CD4-positive, alpha-beta T cell treated with Interleukin-17A for 1 hour (primary cell): ENCODE measurements around the gene RAX2.
"Not testable (repeated sequence)": the region's sequence is repeated elsewhere in the genome, so short reads cannot be mapped to it uniquely, and the experiment has no call there.

Experiments used
- DNase-seq: peaks from one replicate; pipeline ENCODE4 v3.0.0-alpha.2; 2020

Gene RAX2

DNA sequence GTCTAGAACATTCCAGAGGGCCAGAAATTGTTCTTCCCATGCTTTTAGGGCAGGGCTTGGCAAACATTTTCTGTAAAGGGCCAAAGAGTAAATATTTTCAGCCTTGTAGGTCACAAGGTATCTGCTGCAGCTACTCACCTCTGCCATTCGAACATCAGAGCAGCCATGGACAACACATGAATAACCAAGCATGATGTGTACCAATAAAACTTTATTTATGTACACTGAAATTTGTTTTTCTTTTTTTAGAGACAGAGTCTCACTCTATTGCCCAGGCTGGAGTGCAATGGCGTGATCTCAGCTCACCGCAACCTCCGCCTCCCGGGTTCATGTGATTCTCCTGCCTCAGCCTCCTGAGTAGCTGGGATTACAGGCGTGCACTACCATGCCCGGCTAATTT, 14.3 kb downstream of the RAX2 start:
- DNase-seq = not testable (repeated sequence)

DNA sequence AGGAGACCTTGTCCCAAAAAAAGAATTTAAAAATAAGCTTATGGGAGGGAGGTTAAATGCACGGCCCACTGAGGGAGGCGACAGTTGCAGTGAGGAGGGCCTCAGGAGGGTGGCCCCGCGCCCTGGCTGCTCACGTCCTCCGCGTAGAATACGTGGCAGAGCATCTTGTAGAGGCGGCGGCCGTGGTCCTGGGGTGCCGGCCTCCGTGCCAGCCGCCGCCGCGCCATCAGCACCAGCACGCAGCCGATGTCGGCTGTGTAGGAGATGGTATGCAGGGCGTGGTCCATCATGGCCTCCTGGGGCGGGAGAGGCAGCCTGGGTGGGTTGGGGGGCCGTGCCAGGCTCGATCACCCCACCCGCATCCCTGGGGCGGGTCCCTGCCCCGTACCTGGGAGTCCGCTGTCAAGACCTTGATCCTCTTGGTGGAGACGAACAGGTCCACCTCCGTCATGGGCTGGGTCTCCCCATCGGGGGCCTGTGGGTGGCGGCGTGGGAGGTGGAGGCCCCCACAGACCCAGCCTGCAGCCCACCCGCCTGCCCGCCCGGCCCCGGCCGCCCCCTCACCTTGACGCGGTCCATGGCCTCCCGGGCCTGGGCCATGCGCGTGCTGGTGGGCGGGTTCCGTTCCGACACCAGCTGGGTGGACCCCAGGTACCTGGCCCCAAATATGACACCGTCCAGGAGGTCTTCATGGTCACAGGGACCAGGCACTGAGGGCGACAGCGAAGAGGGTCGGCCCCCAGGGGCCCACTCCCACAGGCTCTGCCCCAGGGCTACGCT, 18.2 kb downstream of the RAX2 start:
- no peak for DNase-seq

DNA sequence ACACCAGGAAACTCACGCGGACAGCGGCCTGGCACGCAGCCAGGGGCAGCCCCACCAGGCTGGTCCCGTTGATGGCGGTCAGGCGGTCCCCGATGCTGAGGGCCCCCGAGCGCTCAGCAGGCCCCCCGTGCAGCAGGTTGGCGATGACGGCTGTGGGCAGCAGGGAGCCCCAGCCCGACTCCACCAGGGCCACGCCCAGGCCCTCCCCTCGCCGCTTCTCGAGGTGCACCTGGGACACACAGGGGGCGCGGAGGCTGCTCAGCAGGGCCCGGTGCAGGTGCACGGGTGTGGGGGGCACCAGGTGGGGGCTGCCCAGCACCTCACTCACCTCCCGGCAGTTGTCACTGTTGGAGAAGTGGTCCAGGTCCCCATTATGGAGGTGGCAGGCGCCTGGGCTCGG, 19.5 kb downstream of the RAX2 start:
- DNase-seq = no peak

DNA sequence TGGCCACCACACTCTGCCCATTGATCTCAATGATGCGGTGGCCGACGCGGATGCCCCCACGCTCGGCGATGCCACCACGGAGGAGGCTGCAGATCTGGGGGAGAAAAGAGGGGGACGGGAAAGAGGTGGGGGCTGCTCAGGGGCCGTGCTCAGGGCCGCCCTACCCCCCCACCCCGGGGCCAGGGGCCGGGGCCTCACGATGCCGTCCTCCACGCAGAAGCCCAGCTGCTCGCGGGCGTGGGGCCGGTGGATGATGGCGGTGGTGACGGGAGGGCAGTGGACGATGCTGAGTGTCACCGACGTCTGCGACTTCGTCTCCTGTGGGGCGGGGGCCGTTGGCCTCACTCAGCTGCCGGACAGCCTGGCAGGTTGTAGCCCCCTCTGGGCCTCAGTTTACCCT, 20.8 kb downstream of the RAX2 start:
- DNase-seq = no peak

DNA sequence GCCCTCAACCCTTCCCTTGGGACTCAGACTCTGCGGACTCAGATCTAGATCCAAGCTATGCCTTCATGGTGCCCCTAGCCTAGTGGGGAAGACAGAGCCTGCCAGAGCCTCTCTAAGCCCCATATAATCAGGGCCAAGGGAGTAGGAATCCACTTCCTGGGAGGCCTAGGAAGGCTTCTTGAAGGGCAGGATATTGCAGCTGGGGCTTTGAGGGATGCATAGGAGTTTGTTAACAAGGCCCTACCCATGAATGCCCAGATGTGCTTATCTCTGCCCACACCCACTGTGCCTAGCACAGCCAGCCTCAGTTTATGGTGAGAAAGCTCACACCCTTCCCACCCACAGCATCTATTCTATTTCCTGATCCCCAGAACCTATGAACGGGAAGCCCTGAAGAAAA, 21.8 kb downstream of the RAX2 start:
- DNase-seq = no peak

DNA sequence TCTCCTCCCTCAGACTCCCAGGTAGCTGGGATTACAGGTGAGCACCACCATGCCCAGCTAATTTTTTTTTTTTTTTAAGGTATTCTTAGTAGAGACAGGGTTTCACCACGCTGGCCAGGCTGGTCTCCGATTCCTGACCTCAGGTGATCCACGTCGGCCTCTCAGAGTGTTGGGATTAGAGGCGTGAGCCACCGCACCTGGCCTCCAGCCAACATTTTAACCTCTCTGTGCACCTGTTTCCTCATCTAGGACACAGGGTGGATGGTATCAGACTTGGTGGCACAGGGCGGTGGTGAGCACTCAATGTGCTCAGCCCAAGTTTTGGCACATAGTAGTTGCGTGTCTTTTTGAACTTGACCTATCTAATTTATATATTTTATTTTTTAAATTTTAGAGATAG, 23.1 kb downstream of the RAX2 start:
- DNase-seq = no peak

DNA sequence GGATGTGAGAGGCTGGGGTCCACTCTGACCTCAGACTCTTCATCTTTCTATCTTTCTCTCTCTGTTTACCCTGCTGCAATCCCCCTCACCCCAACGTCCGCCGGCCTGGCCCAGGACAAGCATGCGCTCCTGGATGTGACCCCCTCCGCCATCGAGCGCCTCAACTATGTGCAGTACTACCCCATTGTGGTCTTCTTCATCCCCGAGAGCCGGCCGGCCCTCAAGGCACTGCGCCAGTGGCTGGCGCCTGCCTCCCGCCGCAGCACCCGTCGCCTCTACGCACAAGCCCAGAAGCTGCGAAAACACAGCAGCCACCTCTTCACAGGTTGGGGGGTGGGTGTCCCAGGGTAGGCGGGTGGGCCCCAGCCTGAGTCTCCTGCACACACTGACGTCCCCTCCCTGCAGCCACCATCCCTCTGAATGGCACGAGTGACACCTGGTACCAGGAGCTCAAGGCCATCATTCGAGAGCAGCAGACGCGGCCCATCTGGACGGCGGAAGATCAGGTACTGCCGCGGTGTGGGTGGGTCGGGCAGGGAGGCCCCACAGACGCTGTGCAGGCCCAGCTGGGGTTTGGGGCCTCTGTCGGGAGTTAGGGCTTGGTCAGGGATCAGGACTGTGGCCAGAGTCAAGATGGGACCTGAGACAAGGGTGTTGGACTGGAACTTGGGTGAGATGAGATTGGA, 25.5 kb downstream of the RAX2 start:
- DNase-seq = no peak

DNA sequence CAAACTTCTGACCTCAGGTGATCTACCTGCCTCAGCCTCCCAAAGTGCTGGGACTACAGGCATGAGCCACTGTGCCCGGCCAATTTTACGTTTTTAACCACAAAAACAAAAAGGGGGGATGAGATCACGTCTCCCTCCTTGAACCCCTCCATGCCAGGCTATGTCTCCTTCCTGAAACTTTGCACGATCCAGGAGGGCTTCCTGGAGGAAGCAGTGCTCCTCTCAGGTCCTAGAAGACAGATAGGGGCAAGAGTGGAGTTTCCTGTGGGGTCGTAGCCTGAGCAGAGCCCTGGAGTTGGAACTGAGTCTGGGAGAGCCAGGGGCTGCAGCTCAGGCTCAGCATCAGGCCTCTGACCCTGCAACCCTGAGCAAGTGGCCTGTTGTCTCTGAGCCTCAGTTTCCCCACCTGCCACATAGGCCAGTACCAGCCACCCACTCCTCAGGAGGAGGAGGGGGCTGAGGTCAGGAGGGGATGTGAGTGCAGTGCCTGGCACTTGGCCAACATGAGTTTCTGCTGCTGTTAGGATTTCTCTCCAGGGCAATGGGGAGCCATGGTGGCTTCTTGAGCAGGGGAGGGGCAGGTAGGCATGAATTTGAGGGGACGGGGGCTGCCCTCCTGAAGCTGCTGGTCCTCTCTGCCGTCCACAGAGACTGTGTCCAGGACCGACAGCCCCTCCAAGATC, 26.5 kb downstream of the RAX2 start:
- DNase-seq = no peak

DNA sequence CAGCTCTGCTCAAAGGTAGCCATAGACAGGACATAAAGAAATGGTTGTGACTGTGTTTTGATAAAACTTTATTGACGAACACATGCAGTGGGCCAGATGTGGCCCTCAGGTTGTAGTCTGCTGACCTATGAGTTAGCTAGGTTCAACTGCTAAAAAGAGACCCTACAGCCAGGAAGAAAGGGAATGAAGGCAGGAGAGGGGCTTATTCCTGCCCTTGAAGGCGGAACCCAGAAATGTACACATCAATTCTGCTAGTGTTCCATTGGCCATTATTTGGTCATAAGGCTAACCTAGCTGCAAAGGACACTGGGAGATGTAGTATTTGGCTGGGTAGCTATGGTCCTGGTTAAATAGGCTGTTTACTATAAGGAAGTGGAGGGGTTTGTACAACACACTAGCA, 28.5 kb downstream of the RAX2 start:
- DNase-seq = no peak

DNA sequence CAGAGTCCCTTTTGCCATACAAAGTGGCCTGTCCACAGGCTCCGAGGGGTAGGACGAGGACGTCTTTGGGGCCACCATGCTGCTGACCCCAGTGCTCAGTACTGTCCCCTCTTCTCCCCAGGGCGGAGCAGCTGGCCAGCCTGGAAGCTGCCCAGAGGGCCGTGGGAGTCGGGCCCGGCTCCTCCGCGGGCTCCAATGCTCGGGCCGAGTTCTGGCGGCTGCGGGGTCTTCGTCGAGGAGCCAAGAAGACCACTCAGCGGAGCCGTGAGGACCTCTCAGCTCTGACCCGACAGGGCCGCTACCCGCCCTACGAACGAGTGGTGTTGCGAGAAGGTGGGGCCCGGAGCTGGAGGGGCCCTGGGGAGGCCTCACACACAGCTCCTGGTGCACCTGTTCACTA, 31.6 kb downstream of the RAX2 start:
- no peak for DNase-seq

DNA sequence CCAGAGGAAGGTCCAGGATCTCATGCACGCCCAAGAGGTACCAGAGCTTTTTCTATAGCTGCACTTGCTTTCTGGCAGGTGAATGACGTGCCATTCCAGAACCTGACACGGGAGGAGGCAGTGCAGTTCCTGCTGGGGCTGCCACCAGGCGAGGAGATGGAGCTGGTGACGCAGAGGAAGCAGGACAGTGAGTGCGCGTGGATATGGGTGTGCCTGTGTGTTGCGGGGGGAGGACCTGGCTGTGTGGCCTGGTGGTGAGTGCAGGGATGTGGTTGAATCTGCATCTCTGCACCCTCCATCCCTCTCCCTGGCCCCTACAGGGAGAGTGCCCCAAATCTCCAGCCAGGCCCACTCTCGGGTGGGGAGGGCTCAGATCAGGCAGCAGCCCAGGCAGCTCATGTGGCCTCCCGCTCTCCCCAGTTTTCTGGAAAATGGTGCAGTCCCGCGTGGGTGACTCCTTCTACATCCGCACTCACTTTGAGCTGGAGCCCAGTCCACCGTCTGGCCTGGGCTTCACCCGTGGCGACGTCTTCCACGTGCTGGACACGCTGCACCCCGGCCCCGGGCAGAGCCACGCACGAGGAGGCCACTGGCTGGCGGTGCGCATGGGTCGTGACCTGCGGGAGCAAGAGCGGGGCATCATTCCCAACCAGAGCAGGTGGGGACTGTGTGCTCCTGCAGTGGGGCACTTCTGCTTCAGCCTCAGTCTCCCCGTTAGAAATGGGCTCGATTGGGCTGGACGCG, 33.4 kb downstream of the RAX2 start:
- no peak for DNase-seq

DNA sequence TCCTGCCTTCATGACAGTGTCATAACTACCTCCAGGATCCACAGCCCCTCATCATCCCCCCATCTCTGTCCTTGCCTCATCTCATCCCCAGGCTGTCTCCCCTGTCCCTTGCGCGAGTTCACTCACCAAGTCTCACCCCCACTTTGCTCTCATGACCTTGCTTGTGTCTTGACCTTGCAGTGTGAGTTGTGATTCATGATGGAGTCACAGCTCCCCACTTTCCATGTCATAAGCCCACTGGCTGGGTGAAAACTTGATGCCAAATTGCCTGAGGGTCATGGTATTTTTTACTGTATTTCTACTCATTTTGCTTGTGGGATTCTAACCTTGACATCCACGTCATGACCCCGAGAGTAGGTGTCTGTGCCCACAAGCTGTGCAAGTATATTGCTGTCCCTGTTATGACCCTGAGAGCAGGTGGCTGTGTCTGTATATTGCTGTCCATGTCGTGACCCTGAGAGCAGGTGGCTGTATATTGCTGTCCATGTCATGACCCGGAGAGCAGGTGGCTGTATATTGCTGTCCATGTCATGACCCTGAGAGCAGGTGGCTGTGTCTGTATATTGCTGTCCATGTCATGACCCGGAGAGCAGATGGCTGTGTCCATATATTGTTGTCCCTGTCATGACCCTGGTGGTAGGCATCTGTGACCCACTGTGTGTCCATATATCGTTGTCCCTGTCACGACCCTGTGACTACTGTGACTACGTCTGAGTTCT, 34.4 kb downstream of the RAX2 start:
- DNase-seq = no peak

DNA sequence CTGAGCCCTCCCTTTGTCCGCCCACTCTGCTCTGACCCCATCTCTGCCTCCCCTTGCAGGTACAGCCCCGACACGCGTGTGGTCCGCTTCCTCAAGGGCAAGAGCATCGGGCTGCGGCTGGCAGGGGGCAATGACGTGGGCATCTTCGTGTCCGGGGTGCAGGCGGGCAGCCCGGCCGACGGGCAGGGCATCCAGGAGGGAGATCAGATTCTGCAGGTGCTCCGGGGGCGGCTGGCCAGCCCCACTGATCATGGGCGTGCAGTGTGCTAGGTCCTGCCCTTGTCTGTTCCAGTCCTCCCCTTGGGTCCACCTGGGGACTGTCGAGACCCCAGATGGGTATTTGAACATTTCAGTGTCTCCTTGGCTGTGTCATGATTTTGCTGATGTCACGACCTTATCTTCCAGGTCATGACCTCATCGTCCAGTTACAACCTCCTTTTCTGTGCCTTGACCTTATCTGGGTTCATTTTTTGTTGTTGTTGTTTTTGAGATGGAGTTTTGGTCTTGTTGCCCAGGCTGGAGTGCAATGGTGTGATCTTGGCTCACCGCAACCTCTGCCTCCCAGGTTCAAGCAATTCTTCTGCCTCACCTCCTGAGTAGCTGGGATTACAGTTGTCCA, 35.8 kb downstream of the RAX2 start:
- DNase-seq = no peak

DNA sequence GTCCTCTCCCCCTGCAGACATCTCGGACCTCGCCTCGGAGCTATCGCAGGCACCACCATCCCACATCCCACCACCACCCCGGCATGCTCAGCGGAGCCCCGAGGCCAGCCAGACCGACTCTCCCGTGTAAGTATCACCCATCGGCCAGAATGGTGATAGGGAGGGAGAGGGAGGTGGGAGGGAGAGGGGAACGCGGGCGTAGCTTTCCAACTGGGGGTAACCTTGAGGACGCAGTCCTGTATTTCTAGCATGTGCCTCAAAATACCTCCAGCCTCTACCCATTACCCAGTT, 37.8 kb downstream of the RAX2 start:
- no peak for DNase-seq

DNA sequence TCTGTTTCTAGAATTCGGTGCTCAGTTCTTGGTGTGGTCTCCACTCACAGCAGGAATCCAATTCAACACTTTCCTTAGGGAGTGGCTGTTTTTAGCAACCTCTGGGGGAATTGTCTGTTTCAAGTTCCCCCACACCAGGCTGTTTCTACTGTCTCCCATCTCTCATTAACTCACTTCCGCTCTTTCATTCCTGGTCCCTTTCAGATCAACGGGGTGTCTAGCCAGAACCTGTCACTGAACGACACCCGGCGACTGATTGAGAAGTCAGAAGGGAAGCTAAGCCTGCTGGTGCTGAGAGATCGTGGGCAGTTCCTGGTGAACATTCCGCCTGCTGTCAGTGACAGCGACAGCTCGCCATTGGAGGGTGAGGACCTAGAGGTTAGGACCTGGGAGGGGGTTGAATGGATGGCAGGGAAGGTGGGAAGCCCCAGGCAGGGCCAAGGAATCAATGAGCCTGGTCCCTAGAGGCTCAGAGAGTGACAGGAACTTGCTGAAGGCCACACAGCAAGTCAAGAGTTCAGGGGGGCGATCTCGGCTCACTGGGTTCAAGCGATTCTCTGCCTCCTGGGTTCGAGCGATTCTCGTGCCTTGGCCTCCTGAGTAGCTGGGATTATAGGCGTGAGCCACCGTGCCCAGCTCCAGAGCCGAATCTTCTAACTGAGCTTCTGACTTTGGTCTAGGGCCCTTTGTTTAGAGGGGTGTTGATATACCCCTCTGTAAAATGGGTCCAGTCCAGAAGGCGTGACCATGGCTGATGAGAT, 38.3 kb downstream of the RAX2 start:
- DNase-seq = no peak

DNA sequence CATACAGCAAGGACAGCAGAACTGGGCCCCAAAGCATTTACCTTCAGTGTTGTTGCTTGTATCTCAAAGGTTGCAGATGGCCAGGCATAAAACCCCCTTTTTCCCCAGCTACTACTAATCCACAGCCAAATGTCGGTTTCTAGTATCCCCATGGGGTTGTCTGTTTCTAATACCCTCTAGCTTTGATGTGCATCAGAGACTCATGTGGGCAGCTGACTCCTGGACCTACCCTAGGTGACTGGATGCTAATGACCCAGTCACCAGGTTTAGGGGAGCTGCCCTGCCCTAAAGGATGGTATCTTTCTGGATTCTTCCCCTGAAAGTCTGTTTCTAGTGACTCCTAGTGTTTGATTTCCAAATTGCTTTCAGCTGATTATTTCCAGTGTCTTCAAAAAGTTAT, 39.9 kb downstream of the RAX2 start:
- DNase-seq = no peak

DNA sequence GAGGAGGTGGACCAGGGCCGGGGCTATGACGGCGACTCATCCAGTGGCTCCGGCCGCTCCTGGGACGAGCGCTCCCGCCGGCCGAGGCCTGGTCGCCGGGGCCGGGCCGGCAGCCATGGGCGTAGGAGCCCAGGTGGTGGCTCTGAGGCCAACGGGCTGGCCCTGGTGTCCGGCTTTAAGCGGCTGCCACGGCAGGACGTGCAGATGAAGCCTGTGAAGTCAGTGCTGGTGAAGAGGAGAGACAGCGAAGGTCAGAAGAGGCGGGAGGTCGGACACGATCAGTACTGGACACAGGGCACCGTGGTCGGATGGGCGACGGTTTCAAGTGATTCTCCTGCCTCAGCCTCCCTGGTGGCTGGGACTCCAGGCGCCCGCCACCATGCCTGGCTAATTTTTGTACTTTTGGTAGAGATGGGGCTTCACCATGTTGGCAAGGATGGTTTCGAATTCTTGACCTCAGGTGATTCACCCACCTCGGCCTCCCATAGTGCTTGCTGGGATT, 41.5 kb downstream of the RAX2 start:
- no peak for DNase-seq

DNA sequence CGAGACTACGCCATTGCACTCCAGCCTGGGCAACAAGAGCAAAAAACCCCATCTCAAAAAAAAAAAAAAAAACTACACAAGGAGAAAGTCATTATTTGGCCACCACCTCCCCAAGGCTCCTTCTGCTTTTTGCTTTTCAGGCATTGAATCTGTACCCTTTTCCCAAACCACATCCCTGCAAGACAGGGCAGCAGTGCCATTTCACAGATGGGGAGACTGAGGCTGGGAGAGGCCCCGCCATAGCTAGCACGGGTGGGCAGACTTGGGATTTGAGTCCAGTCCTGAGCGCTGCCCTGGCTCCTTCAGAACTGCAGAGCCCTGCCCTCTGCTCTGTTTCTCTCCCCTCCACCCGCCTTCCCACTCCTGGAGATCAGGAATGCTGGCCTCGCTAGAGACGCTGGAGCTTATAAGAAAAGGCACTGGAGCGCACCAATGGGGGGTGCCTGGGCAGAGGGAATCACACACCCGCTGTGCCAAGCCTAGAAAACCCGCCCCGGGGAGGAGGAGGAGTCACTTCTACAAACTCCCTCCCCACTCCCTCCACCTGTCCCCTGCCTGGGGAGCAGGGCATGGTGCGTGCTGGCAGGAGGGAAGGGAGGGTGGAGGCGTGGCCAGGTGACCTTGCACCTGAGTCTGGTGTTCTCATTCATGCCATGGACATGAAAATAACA, 46.3 kb downstream of the RAX2 start:
- DNase-seq = no peak

DNA sequence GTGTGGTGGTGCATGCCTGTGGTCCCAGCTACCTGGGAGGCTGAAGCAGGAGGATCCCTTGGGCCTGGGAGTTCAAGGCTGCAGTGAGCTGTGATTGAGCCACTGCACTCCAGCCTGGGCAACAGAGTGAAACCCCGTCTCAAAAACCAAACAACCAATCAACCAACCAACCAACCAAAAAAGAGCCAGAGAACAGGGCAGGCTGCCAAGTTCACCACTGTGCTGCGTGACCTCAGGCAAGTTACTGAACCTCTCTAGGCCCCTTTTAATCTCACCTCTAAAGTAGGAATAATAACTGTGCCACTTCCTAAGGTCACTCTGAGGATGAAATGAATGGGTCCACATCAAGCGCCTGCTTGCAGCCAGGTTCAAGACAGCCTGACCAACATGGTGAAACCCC, 46.9 kb downstream of the RAX2 start:
- DNase-seq = no peak

DNA sequence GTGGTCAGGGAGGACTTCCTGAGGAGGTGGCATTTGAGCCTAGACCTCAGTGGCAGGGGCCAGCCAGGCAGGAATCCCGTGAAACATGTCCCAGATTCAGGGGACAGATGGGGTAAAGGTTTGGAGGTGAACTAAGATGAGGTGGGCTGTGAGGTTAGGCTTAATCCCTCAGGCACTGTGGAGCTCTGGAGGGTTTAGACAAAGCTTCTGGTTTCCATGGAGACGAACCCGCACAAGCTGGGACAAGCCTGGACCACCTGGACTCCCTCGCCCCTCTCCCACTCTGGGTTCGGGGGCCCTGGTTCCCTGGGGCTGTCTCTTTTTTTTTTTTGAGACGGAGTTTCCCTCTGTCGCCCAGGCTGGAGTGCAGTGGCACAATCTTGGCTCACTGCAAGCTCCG, 48.1 kb downstream of the RAX2 start:
- no peak for DNase-seq

DNA sequence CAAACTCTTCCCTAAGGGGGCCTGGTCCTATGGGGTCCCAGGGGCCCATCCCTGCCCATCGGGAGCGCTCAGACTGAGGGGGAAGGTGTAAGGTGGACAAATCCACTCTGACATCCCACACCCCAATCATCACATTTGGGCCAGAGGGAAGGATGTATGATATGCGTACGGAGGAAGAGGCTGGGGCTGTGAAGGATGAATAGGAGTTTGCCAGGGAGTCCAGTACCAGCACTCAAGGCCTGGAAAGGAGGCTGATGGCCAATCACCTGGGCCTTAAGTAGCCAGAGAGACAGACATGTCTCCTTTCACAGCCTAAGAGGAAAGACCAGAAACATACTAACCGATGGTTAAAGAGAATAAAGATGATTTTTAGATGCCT, 48.9 kb downstream of the RAX2 start:
- DNase-seq = no peak
